GM12874 (cell line): Measurements from ENCODE around the gene KCNIP1.

ENCODE experiments used
- TF ChIP-seq, protein P1 (sequence below): IDR thresholded peaks from 2 replicates; pipeline ENCODE4 v1.5.1; 2011; ENCODE audit warnings: low read depth, mild to moderate bottlenecking, control low read depth, low read length, moderate library complexity; ENCODE audit not compliant: insufficient read depth

Gene KCNIP1

GRCh38 chr5:170522211-170523141 lies 18.7 kb downstream of the KCNIP1 start:
- TF ChIP-seq, protein P1, sequence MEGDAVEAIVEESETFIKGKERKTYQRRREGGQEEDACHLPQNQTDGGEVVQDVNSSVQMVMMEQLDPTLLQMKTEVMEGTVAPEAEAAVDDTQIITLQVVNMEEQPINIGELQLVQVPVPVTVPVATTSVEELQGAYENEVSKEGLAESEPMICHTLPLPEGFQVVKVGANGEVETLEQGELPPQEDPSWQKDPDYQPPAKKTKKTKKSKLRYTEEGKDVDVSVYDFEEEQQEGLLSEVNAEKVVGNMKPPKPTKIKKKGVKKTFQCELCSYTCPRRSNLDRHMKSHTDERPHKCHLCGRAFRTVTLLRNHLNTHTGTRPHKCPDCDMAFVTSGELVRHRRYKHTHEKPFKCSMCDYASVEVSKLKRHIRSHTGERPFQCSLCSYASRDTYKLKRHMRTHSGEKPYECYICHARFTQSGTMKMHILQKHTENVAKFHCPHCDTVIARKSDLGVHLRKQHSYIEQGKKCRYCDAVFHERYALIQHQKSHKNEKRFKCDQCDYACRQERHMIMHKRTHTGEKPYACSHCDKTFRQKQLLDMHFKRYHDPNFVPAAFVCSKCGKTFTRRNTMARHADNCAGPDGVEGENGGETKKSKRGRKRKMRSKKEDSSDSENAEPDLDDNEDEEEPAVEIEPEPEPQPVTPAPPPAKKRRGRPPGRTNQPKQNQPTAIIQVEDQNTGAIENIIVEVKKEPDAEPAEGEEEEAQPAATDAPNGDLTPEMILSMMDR: no peak

DNA sequence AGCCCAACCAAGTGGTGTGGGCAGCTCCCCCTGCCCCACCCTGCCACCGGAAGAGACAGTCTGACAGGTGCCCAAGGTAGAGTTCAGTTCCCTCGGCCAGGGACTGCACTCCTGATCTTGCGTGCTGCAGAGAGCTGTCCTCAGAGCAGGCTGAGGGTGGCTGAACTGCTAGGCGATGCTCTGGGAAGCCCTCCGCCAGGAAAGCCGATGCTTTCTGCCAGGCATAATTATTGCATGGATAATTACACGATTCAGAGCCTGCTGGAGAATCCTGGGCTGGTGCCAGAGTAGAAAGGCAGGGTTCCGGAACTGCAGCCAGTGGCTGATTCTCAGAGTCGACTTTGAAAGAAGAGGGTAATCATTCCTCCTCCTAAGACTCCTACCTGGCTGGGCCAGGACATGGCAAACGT lies 19.3 kb downstream of the KCNIP1 start:
- TF ChIP-seq, protein P1: no peak

DNA sequence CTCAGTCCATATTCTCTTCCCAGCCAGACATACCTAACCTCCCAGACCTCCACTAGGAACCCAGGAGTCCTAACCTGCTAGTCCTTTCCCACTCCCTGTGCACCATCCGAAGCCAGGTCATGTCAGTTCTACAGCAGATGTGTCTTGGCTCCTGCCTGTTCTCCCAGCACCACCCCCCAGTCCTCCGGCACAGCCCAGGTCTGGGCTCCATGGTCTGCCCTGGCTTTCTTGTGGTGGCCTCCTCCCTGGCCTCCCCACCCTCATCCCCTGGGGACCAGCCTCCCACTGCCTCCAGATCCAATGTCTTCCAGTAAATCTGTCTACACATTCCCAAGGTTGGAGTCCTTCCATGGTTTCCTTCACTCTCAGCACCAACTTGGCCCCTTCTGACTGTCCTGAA lies 20.0 kb downstream of the KCNIP1 start:
- TF ChIP-seq, protein P1: no peak

GRCh38 chr5:170524576-170524975 lies 20.8 kb downstream of the KCNIP1 start:
- TF ChIP-seq, protein P1: no peak

DNA sequence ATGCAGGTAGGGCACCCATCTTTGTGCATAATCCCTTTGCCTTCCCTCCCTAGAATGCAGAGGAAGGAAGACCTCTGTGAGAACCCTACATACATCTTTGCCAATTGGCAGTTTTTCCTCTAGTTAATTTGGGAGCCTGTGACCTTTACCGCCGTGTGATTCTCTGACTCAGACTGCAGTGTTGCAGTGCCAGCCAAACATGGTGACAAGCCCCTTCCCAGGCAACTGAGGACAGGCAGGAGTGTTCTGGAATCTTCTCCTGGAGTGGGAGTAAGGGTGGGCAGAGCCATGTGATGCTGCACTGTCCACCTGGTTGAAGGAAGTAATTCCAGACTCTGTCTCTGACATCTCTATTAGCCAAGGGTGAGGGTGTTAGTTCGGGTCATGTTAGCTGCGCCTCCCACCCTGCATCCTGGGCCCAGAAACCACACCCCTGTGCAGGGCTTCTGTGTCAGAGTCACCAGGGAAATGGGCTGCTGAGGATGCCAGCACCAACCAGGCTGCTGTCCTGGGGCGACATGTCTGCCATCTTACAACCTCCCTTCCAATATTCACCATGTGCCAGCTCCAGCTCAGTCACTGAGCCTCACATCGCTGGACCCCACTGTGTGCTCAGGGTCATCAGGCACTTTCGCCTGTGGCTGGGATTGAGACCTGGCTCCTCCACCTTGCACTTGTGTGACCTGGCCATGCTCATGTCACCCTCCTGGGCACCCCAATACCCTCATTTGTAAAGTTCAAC lies 21.8 kb downstream of the KCNIP1 start:
- TF ChIP-seq, protein P1: no peak

DNA sequence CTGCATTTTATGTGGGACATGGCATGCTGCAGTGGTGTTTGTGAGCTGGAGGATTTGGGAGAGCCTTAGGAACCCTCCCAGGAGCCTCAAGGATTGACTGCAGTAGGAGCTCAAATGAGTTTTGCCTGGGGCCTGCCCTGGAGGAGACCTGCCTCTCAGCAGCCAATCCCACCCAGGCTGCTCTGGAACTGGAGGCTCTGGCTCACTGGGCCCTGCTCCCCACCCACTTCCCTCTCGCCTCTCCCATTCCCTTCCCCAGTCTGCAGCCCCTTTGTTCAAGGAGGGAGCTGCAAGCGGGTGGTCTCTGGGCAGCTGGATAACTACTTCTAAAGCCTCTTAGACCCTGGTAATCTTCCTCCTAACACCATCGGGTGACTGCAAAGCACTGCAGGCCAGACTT lies 24.2 kb downstream of the KCNIP1 start:
- TF ChIP-seq, protein P1: no peak

- TF ChIP-seq, protein P1: no peak
Observed at GRCh38 chr5:170528976-170529375, 25.2 kb downstream of the KCNIP1 start.
